Tibial artery (tissue), 4 donors: Measurements from ENCODE around the gene DST.
"Not testable (repeated sequence)": the region's sequence is repeated elsewhere in the genome, so short reads cannot be mapped to it uniquely, and the experiment has no call there.

Experiments
- DNase-seq, 2 donors: peaks; one replicate each; pipeline ENCODE4 v3.0.0-alpha.2; 2019
- H3K27ac ChIP-seq, 2 donors: fragments of 200-600 bp; sonication (generic) in 1 of 2; 1 replicate in 1 of 2; 2 replicates in 1 of 2; pipeline ENCODE4 v1.5.1; 2018 to 2019; ENCODE audit warnings: mild to moderate bottlenecking in 1 of 2
- H3K27me3 ChIP-seq, 2 donors: fragments of 200-600 bp; sonication (generic) in 1 of 2; one replicate each; pipeline versions ENCODE4 v1.5.1 to v1.6.0; 2016 to 2019
- H3K36me3 ChIP-seq, 3 donors: fragments of 200-600 bp; sonication (generic) in 2 of 3; one replicate each; pipeline ENCODE4 v1.5.1; 2016 to 2019; ENCODE audit warnings: mild to moderate bottlenecking in 2 of 3
- H3K4me1 ChIP-seq, 4 donors: fragments of 200-600 bp; sonication (generic) in 2 of 4; 1 replicate in 3 of 4; 2 replicates in 1 of 4; pipeline ENCODE4 v1.5.1; 2016 to 2019
- H3K4me3 ChIP-seq, 2 donors: fragments of 200-600 bp; sonication (generic) in 1 of 2; 1 replicate in 1 of 2; 2 replicates in 1 of 2; pipeline ENCODE4 v1.5.1; 2018 to 2019; ENCODE audit warnings: mild to moderate bottlenecking in 2 of 2
- H3K9me3 ChIP-seq, 3 donors: fragments of 200-600 bp; sonication (generic) in 1 of 3; one replicate each; pipeline ENCODE4 v1.5.1; 2016 to 2019
- intact Hi-C: fragments of 100-400 bp; cut with DNase I; formaldehyde crosslinking; loops from one replicate; pipeline ENCODE4 v1.15.0; 2023; ENCODE audit warnings: low total_unique reads
- TF ChIP-seq, protein P1 (sequence below), 2 experiments: fragments of 200-600 bp in 1 of 2; fragments of 450-650 bp in 1 of 2; IDR thresholded peaks; one replicate each; pipeline ENCODE4 v1.5.1; 2017 to 2019; ENCODE audit warnings: antibody characterized with exemption in 2 of 2, mild to moderate bottlenecking in 1 of 2, moderate library complexity in 1 of 2

DST gene

GRCh38 chr6:56664029-56664428 is 21.3 kb upstream of the DST start:
- TF ChIP-seq, protein P1, sequence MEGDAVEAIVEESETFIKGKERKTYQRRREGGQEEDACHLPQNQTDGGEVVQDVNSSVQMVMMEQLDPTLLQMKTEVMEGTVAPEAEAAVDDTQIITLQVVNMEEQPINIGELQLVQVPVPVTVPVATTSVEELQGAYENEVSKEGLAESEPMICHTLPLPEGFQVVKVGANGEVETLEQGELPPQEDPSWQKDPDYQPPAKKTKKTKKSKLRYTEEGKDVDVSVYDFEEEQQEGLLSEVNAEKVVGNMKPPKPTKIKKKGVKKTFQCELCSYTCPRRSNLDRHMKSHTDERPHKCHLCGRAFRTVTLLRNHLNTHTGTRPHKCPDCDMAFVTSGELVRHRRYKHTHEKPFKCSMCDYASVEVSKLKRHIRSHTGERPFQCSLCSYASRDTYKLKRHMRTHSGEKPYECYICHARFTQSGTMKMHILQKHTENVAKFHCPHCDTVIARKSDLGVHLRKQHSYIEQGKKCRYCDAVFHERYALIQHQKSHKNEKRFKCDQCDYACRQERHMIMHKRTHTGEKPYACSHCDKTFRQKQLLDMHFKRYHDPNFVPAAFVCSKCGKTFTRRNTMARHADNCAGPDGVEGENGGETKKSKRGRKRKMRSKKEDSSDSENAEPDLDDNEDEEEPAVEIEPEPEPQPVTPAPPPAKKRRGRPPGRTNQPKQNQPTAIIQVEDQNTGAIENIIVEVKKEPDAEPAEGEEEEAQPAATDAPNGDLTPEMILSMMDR (IDR thresholded peaks at IDR 0.05) = no peak
- H3K9me3 ChIP-seq = no peaks in the 10 kb centered on the region
- H3K4me1 ChIP-seq = peaks cover 0 to 33% (median 6%) of the 10 kb centered on the region in 4 donors
- no peaks in the 10 kb centered on the region for H3K36me3 ChIP-seq
- no peak overlapping the region for H3K27ac ChIP-seq
- intact Hi-C loops = no loop called here
- H3K27me3 ChIP-seq = no peaks in the 10 kb centered on the region
- H3K4me3 ChIP-seq = no peak overlapping the region
- DNase-seq = no peak

DNA sequence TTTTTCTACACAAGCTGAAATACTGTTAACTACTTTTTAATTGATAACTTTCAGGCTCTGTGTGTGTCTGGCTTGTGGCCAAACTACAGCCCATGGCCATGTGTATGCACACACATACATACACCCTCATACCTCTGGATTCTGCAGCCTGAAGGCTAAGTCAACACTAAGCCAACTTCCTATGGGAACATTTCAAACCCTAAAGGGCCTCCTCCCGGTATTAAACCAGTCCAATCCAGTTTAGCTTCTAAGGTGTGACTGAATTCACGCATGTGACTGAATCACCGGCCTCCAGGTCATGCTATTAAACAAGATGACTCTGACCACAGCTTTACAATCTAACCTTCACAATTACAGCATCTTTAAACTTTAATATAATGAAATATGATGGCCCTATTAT is 20.7 kb upstream of the DST start:
- no peaks in the 10 kb centered on the region for H3K36me3 ChIP-seq
- intact Hi-C loops = no loop called here
- no peak overlapping the region for H3K27ac ChIP-seq
- H3K4me1 ChIP-seq = peaks cover 0 to 33% (median 6%) of the 10 kb centered on the region in 4 donors
- H3K9me3 ChIP-seq = no peaks in the 10 kb centered on the region
- no peak for DNase-seq
- H3K27me3 ChIP-seq = no peaks in the 10 kb centered on the region
- H3K4me3 ChIP-seq = no peak overlapping the region
- TF ChIP-seq, protein P1 (IDR thresholded peaks at IDR 0.05) = no peak

DNA sequence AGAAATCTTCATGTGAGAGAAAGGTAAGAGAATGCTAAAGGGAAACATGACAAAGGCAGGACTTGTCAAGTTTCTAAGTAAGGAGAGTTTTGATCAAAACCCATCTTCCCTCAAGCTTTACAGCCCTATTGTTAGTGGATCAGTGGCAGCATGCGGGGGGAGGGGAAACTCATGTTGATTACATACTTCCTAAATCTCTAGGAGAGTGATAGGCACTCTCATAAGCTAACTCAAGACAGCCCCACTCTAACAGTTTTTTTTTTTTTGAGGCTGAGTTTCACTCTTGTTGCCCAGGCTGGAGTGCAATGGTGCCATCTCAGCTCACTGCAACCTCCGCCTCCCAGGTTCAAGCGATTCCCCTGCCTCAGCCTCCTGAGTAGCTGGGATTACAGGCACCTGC is 18.6 kb upstream of the DST start:
- H3K9me3 ChIP-seq, H3K27ac ChIP-seq, intact Hi-C loops, H3K36me3 ChIP-seq, H3K4me3 ChIP-seq, DNase-seq, H3K27me3 ChIP-seq: not testable (repeated sequence)
- H3K4me1 ChIP-seq = peaks cover 0 to 34% (median 6%) of the 10 kb centered on the region in 4 donors

- intact Hi-C loops = no loop called here
- H3K9me3 ChIP-seq = no peaks in the 10 kb centered on the region
- TF ChIP-seq, protein P1 (IDR thresholded peaks at IDR 0.05) = no peak
- H3K4me1 ChIP-seq = peaks cover 0 to 43% (median 9%) of the 10 kb centered on the region in 4 donors
- no peaks in the 10 kb centered on the region for H3K27me3 ChIP-seq
- no peak overlapping the region for H3K27ac ChIP-seq
- DNase-seq = no peak
- H3K36me3 ChIP-seq = no peaks in the 10 kb centered on the region
- H3K4me3 ChIP-seq = no peak overlapping the region
Observed at GRCh38 chr6:56660381-56660730, 17.7 kb upstream of the DST start.

- Histone ChIP-seq H3K27ac (no peak overlapping the region), H3K4me3 (no peak overlapping the region), H3K4me1 (peaks cover 0 to 45% (median 9%) of the 10 kb centered on the region in 4 donors), H3K27me3 (no peaks in the 10 kb centered on the region), H3K9me3 (no peaks in the 10 kb centered on the region), H3K36me3 (no peaks in the 10 kb centered on the region)
- TF ChIP-seq, protein P1 (IDR thresholded peaks at IDR 0.05) = no peak
- intact Hi-C loops = no loop called here
- DNase-seq = no peak
Observed at GRCh38 chr6:56659721-56660380, 17.2 kb upstream of the DST start.

DNA sequence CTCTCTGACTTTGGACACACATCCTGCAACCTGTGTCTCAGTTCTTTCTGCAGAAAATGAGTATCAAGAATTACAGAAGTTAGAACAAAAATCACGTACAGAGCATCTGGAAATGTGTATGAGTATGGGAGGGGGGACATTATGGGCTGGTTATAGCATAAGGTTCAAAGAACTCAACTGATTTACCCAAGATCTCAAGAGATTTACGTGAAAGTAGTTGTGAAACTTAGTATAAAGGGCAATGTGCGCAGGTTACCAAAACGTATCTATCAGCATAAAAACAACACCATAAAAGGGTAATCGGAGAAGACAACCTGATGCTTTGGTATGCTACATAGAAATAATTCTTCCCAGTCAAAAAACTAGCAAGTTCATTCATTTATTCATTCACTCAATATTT is 15.6 kb upstream of the DST start:
- H3K4me1 ChIP-seq = peaks cover 0 to 41% (median 8%) of the 10 kb centered on the region in 4 donors
- no peak overlapping the region for H3K4me3 ChIP-seq
- intact Hi-C loops = no loop called here
- no peak for DNase-seq
- no peak overlapping the region for H3K27ac ChIP-seq
- no peaks in the 10 kb centered on the region for H3K27me3 ChIP-seq
- no peaks in the 10 kb centered on the region for H3K36me3 ChIP-seq
- no peaks in the 10 kb centered on the region for H3K9me3 ChIP-seq
- TF ChIP-seq, protein P1 (IDR thresholded peaks at IDR 0.05) = no peak
